Thyroid gland (tissue), 4 donors: ENCODE results near the gene MSX2. TPM values are rescaled to one million over a fixed set of nuclear protein-coding genes. Genes with fewer than 3 reads are reported as not detected.

ENCODE experiments used
- DNase-seq, 2 donors: peaks; one replicate each; pipeline ENCODE4 v3.0.0-alpha.2; 2019
- H3K27ac ChIP-seq, 3 donors: fragments of 200-600 bp; sonication (generic); 1 replicate in 2 of 3; 2 replicates in 1 of 3; pipeline ENCODE4 v1.5.1; 2016 to 2019; ENCODE audit warnings: mild to moderate bottlenecking in 1 of 3, moderate library complexity in 1 of 3
- H3K27me3 ChIP-seq: fragments of 200-600 bp; sonication (generic); one replicate; pipeline ENCODE4 v1.5.1; 2019
- H3K36me3 ChIP-seq, 2 donors: fragments of 200-600 bp; sonication (generic); one replicate each; pipeline ENCODE4 v1.5.1; 2016 to 2019
- H3K4me1 ChIP-seq, 2 donors: fragments of 200-600 bp; sonication (generic); one replicate each; pipeline ENCODE4 v1.5.1; 2017 to 2019
- H3K4me3 ChIP-seq, 3 donors: fragments of 200-600 bp; sonication (generic); replicated peaks in 1 of 3; 1 replicate in 2 of 3; 2 replicates in 1 of 3; pipeline ENCODE4 v1.5.1; 2016; ENCODE audit warnings: mild to moderate bottlenecking in 1 of 3
- H3K9me3 ChIP-seq: fragments of 200-600 bp; sonication (generic); one replicate; pipeline ENCODE4 v1.5.1; 2017
- CTCF ChIP-seq, 6 experiments: fragments of 200-600 bp in 3 of 6; fragments of 450-650 bp in 3 of 6; sonication (generic) in 3 of 6; IDR thresholded peaks; one replicate each; pipeline ENCODE4 v1.5.1; 2016 to 2019; ENCODE audit warnings: antibody characterized with exemption in 6 of 6, mild to moderate bottlenecking in 2 of 6, inconsistent platforms in 1 of 6, moderate library complexity in 1 of 6
- POLR2A ChIP-seq, 2 donors: fragments of 450-650 bp; IDR thresholded peaks; one replicate each; pipeline ENCODE4 v1.6.1; 2017; ENCODE audit warnings: antibody characterized with exemption in 2 of 2, mild to moderate bottlenecking in 2 of 2, moderate library complexity in 1 of 2
- WGBS, 2 donors: methylation state at CpG; one replicate each; pipeline ENCODE4 v1.1.5; 2017; 5-methylcytosine and 5-hydroxymethylcytosine counted together
- intact Hi-C: fragments of 100-400 bp; cut with DNase I; formaldehyde crosslinking; loops from one replicate; pipeline ENCODE4 v1.15.1; 2023
- total RNA-seq, 4 donors: library from RNA; depleted of rRNA; stranded (reverse); fragments of >200 nt; gene quantifications; one replicate each; pipeline ENCODE4 v1.2.3, GENCODE V29; 2016

The MSX2 gene
- total RNA-seq, 4 donors from 2014 or later, result 0.29 to 1.3 (median 0.42) TPM

GRCh38 chr5:174734571-174735497, 10.5 kb downstream of the MSX2 start:
- Histone ChIP-seq H3K4me1 (peaks cover 5 to 6% of the 10 kb centered on the region in 2 donors), H3K27ac (no peak overlapping the region), H3K4me3 (no peak overlapping the region), H3K36me3 (no peaks in the 10 kb centered on the region), H3K9me3 (no peaks in the 10 kb centered on the region), H3K27me3 (peaks cover 10% of the 10 kb centered on the region)
- intact Hi-C loops, result no loop called here
- DNase-seq, result no peak
- WGBS, 2 donors, result 7 to 14% methylated on average over 22 of the region's 22 CpGs
- TF ChIP-seq POLR2A (IDR thresholded peaks at IDR 0.05) (no peak), CTCF (IDR thresholded peaks at IDR 0.05) (no peak)

- TF ChIP-seq CTCF (IDR thresholded peaks at IDR 0.05) (peak in 3 of 6 experiments; percentile 20 to 44 (median 27)), POLR2A (IDR thresholded peaks at IDR 0.05) (no peak)
- H3K4me1 ChIP-seq, result peaks cover 5 to 6% of the 10 kb centered on the region in 2 donors
- no peaks in the 10 kb centered on the region for H3K36me3 ChIP-seq
- no peak overlapping the region for H3K27ac ChIP-seq
- intact Hi-C loops, result no loop called here
- no peak overlapping the region for H3K4me3 ChIP-seq
- H3K9me3 ChIP-seq, result no peaks in the 10 kb centered on the region
- H3K27me3 ChIP-seq, result peaks cover 10% of the 10 kb centered on the region
- WGBS, 2 donors, result 2 to 6% methylated on average over 34 to 47 of the region's 54 CpGs
- no peak for DNase-seq
Measured at GRCh38 chr5:174735498-174736330, 11.3 kb downstream of the MSX2 start.

GRCh38 chr5:174736331-174736721, 11.9 kb downstream of the MSX2 start:
- no peak for DNase-seq
- TF ChIP-seq CTCF (IDR thresholded peaks at IDR 0.05) (no peak), POLR2A (IDR thresholded peaks at IDR 0.05) (no peak)
- Histone ChIP-seq H3K27ac (no peak overlapping the region), H3K36me3 (no peaks in the 10 kb centered on the region), H3K4me1 (peaks cover 5 to 6% of the 10 kb centered on the region in 2 donors), H3K9me3 (no peaks in the 10 kb centered on the region), H3K4me3 (no peak overlapping the region), H3K27me3 (peaks cover 9% of the 10 kb centered on the region)
- intact Hi-C loops, result no loop called here
- 32 to 34% methylated on average over 4 of the region's 4 CpGs for WGBS, 2 donors

- Histone ChIP-seq H3K27me3 (peaks cover 5% of the 10 kb centered on the region), H3K27ac (no peak overlapping the region), H3K36me3 (no peaks in the 10 kb centered on the region), H3K9me3 (no peaks in the 10 kb centered on the region), H3K4me3 (no peak overlapping the region), H3K4me1 (peaks cover 5 to 6% of the 10 kb centered on the region in 2 donors)
- WGBS, 2 donors, result 59 to 71% methylated on average over 1 of the region's 1 CpG
- intact Hi-C loops, result no loop called here
- no peak for DNase-seq
- no peak for TF ChIP-seq CTCF (IDR thresholded peaks at IDR 0.05)
- no peak for TF ChIP-seq POLR2A (IDR thresholded peaks at IDR 0.05)
Measured at GRCh38 chr5:174736777-174737176, 12.4 kb downstream of the MSX2 start.
